GM12873 (cell line): Measurements from ENCODE around the gene DHFR2.

Experiments
- CTCF ChIP-seq: IDR thresholded peaks from 2 replicates; pipeline ENCODE4 v1.5.1; 2012; ENCODE audit warnings: low read depth, mild to moderate bottlenecking, moderate library complexity, low read length, control low read depth; ENCODE audit not compliant: insufficient read depth; ENCODE audit errors: missing control alignments

DHFR2 gene

DNA sequence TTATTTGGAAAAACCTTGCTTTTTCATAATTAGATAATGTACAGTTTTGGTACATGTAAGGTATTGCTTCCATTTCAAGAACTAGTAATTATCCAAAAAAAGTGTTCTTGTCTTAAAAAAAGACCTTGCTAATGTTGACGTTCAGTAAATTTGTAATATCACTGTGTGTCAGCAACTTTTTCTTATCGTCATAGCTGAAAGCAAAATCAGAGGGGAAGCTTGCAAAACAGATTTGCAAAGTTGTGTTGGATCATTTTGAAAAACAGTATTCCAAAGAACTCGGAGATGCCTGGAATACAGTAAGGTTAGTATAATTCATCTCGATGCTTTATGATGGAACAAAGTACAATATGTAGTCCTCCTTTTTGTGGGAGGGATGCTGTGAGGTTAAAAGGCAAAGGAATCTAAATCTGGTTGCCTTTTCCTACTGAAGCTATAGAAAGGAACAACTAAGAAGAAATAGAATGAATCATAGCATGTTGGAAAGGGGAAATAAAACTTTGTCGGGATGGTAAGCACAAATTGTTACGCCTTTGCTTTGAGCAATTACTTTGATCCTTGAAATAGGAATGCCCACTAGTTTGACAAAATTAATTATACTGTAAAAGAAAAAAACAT lies 1.6 kb upstream of the DHFR2 start:
- no peak for TF ChIP-seq CTCF

- no peak for TF ChIP-seq CTCF
These were observed 892 bp upstream of the DHFR2 start for GRCh38 chr3:94063496-94064119.

GRCh38 chr3:94061297-94061696 lies 1.4 kb downstream of the DHFR2 start:
- no peak for TF ChIP-seq CTCF

GRCh38 chr3:94050546-94050945 lies 12.2 kb downstream of the DHFR2 start:
- no peak for TF ChIP-seq CTCF

GRCh38 chr3:94049267-94049666 lies 13.4 kb downstream of the DHFR2 start:
- no peak for TF ChIP-seq CTCF

DNA sequence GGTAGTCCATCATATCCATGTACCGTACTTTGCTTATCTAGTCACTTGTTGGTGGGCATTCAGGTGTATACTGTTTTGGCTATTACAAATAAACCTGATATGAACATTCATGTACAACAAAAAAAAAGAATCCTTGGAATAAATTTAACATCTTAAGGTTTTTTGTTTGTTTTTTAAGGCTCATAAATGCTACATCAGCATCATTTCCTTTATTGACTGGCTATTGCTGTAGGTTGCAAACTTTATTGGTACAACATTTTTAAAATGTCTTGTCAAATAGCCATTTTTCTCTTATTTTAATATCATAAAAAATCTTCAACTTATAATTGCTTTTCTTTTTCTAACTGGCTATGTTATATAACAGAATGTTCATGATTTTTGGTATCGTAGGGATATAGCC lies 16.2 kb downstream of the DHFR2 start:
- TF ChIP-seq CTCF = no peak

- TF ChIP-seq CTCF = no peak
These were observed 19.4 kb downstream of the DHFR2 start for GRCh38 chr3:94043285-94043684.
